Spinal cord (tissue), 10 donors: Measurements from ENCODE around the gene KDELR1. TPM values are rescaled to one million over a fixed set of nuclear protein-coding genes. Genes with fewer than 3 reads are reported as not detected.

Experiments used
- DNase-seq, 6 donors: peaks; one replicate each; pipeline versions ENCODE4 v3.0.0 to v3.0.0-alpha.2; 2013 to 2015; ENCODE audit warnings: low spot score in 6 of 6, low read depth in 4 of 6
- H3K27ac ChIP-seq: one replicate; pipeline ENCODE4 v1.5.1; 2013; ENCODE audit warnings: low read depth, low read length, control low read depth
- H3K27me3 ChIP-seq: one replicate; pipeline ENCODE4 v1.6.1; 2013; ENCODE audit warnings: low read length; ENCODE audit not compliant: control insufficient read depth, insufficient read depth
- H3K36me3 ChIP-seq: one replicate; pipeline ENCODE4 v1.6.1; 2013; ENCODE audit warnings: low read length; ENCODE audit not compliant: control insufficient read depth, insufficient read depth
- H3K4me1 ChIP-seq: one replicate; pipeline ENCODE4 v1.6.1; 2013; ENCODE audit warnings: low read length; ENCODE audit not compliant: control insufficient read depth, insufficient read depth
- H3K4me3 ChIP-seq: one replicate; pipeline ENCODE4 v1.5.1; 2013; ENCODE audit warnings: low read depth, low read length, control low read depth
- H3K9me3 ChIP-seq: one replicate; pipeline ENCODE4 v1.6.1; 2013; ENCODE audit warnings: low read length; ENCODE audit not compliant: control insufficient read depth, insufficient read depth
- WGBS: methylation state at CpG from one replicate; pipeline ENCODE4 v1.1.5; 2013; ENCODE audit warnings: missing lambda C conversion rate; ENCODE audit not compliant: insufficient coverage; 5-methylcytosine and 5-hydroxymethylcytosine counted together
- polyA plus RNA-seq, 2 donors: library from polyadenylated mRNA; unstranded; fragments of 120-200 nt; gene quantifications; one replicate each; pipeline ENCODE4 v1.2.1, GENCODE V29; 2013; ENCODE audit not compliant: insufficient read length in 2 of 2
- total RNA-seq, 2 donors: library from RNA; depleted of rRNA in 1 of 2; stranded (reverse); fragments of 120-200 nt in 1 of 2; fragments of >200 nt in 1 of 2; gene quantifications; one replicate each; pipeline versions ENCODE4 v1.2.3 to v1.2.4, GENCODE V29; 2013 to 2014
- donor health status: healthy.

KDELR1 gene
- total and polyA plus RNA-seq, 4 donors: 44.6 to 141 (median 106) TPM

GRCh38 chr19:48364598-48365348, 26.6 kb downstream of the KDELR1 start:
- peak overlapping the region; percentile 81 for H3K4me3 ChIP-seq
- DNase-seq: no peak
- H3K36me3 ChIP-seq: no peaks in the 10 kb centered on the region
- no peaks in the 10 kb centered on the region for H3K27me3 ChIP-seq
- H3K4me1 ChIP-seq: peaks cover 20% of the 10 kb centered on the region
- no peaks in the 10 kb centered on the region for H3K9me3 ChIP-seq
- 65% methylated on average over 9 of the region's 10 CpGs for WGBS
- H3K27ac ChIP-seq: peak overlapping the region; percentile 98

DNA sequence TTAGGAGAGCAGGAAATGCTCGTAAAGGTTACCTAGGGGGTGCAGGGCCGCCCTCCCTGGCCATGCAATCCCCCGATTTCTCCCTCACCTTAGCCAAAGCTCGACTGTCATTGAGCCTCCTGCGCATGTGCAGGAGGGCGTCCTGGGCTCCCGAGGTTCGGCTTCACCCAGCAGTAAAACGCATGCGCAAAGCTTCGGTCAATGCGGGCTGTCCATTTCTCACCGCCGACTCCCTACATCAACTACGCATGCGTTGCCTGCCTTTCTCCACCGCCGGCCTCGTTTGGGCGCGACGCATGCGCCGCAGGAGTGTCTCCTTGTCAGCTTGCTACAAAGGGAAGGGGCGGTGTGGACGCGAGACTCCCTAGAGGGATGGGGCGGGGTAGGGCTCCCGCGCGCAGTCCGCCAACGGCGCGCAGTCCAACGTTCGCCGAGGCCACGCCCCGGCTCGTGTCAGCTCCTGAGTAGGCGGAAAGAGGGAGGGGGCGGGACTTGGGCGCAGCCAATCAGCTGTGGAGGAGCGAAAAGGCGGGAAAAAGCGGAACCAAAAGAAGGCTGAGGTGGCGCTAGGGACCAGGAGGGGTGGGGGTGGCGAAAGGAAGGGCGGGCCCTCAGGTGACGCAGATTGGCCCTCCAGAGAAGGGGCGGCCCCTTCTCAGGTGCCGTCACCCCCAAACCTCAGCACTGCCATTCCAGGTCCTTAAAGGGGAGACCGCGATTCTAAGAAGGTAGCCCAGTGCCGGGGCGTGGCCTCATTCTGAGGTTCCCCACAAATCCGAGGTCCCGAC, 27.3 kb downstream of the KDELR1 start, which contains the start of the genes SYNGR4 and TMEM143:
TSS of gene SYNGR4 (plus strand) at position 558 of the 788 bp plus-strand sequence. CDS start 1,476 bp downstream, outside the sequence.
TSS of gene TMEM143 (minus strand) at position 131 of the 788 bp plus-strand sequence. CDS start at position 111, 20 bp downstream.
- Histone ChIP-seq H3K4me1 (peaks cover 20% of the 10 kb centered on the region), H3K27ac (peak within 1 kb of the TSS; percentile 98), H3K36me3 (peaks cover under 1% of the 10 kb centered on the region), H3K9me3 (no peaks in the 10 kb centered on the region), H3K4me3 (peak within 1 kb of the TSS; percentile 81), H3K27me3 (no peaks in the 10 kb centered on the region)
- DNase-seq: peak; percentile 100
- under 1% methylated on average over 57 of the region's 59 CpGs for WGBS

- peak overlapping the region; percentile 81 for H3K4me3 ChIP-seq
- 0% methylated on average over 8 of the region's 10 CpGs for WGBS
Observed at GRCh38 chr19:48363500-48363809, 27.9 kb downstream of the KDELR1 start.

GRCh38 chr19:48362716-48363499, 28.4 kb downstream of the KDELR1 start:
- peak overlapping the region; percentile 98 for H3K27ac ChIP-seq
- WGBS: under 1% methylated on average over 25 of the region's 26 CpGs
- H3K9me3 ChIP-seq: no peaks in the 10 kb centered on the region
- peak; percentile 74 to 99 (median 87) for DNase-seq
- H3K36me3 ChIP-seq: peaks cover 2% of the 10 kb centered on the region
- H3K27me3 ChIP-seq: no peaks in the 10 kb centered on the region
- H3K4me3 ChIP-seq: peak overlapping the region; percentile 81
- H3K4me1 ChIP-seq: peaks cover 20% of the 10 kb centered on the region

More at GRCh38 chr19:48363500-48363809, 27.9 kb downstream of the KDELR1 start:
- DNase-seq: no peak
- Histone ChIP-seq H3K9me3 (no peaks in the 10 kb centered on the region), H3K27ac (peak overlapping the region; percentile 98), H3K36me3 (peaks cover 2% of the 10 kb centered on the region), H3K4me1 (peaks cover 20% of the 10 kb centered on the region), H3K27me3 (no peaks in the 10 kb centered on the region)

DNA sequence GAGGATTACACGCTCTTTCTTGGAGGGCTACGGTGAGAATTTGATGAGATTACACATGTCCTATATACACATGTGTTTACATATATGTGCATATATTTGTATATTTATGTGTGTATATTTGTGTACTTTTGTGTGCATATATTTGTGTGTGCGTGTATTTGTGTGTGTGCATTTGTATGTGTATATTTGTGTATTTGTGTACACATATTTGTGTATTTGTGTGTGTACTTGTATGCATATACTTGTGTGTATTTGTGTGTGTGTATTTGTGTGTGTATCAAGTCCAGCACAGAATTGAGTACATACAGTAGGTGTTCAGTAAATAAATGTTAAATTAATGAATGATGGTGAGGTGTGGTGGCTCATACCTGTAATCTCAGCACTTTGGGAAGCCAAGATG, 29.4 kb downstream of the KDELR1 start:
- 90% methylated on average over 1 of the region's 3 CpGs for WGBS
- Histone ChIP-seq H3K27ac (no peak overlapping the region), H3K36me3 (peaks cover 2% of the 10 kb centered on the region), H3K4me1 (peaks cover 20% of the 10 kb centered on the region), H3K4me3 (no peak overlapping the region), H3K9me3 (no peaks in the 10 kb centered on the region), H3K27me3 (no peaks in the 10 kb centered on the region)
- no peak for DNase-seq

- no peak overlapping the region for H3K4me3 ChIP-seq
- H3K27me3 ChIP-seq: no peaks in the 10 kb centered on the region
- no peak for DNase-seq
- peaks cover 2% of the 10 kb centered on the region for H3K36me3 ChIP-seq
- no peaks in the 10 kb centered on the region for H3K9me3 ChIP-seq
- WGBS: 96% methylated on average over 5 of the region's 5 CpGs
- no peak overlapping the region for H3K27ac ChIP-seq
- peaks cover 18% of the 10 kb centered on the region for H3K4me1 ChIP-seq
Observed at GRCh38 chr19:48359123-48359522, 32.2 kb downstream of the KDELR1 start.

GRCh38 chr19:48355365-48355954, 35.9 kb downstream of the KDELR1 start:
- peak in 1 of 6 donors; percentile 20 for DNase-seq
- no peaks in the 10 kb centered on the region for H3K9me3 ChIP-seq
- no peak overlapping the region for H3K27ac ChIP-seq
- peaks cover 2% of the 10 kb centered on the region for H3K36me3 ChIP-seq
- H3K4me3 ChIP-seq: no peak overlapping the region
- peaks cover 5% of the 10 kb centered on the region for H3K4me1 ChIP-seq
- WGBS: 48% methylated on average over 12 of the region's 12 CpGs
- no peaks in the 10 kb centered on the region for H3K27me3 ChIP-seq

- Histone ChIP-seq H3K36me3 (peaks cover 2% of the 10 kb centered on the region), H3K4me3 (no peak overlapping the region), H3K27ac (no peak overlapping the region), H3K27me3 (no peaks in the 10 kb centered on the region), H3K4me1 (peaks cover 5% of the 10 kb centered on the region), H3K9me3 (no peaks in the 10 kb centered on the region)
- 64% methylated on average over 13 of the region's 15 CpGs for WGBS
- peak in 1 of 6 donors; percentile 68 for DNase-seq
Observed at GRCh38 chr19:48354332-48354992, 36.9 kb downstream of the KDELR1 start.
